ENCODE data around the gene LPCAT4. TPM values are rescaled to one million over a fixed set of nuclear protein-coding genes. Genes with fewer than 3 reads are reported as not detected.
"Not testable (repeated sequence)": the region's sequence is repeated elsewhere in the genome, so short reads cannot be mapped to it uniquely, and the experiment has no call there.

Gene LPCAT4
- polyA plus RNA-seq, 1 of the 3 experiments (the other 2 are of a cell fraction), result 88.4 TPM

GRCh38 chr15:34376856-34377255, 9.9 kb upstream of the LPCAT4 start:
- 77% methylated on average over 2 of the region's 2 CpGs for WGBS (ENCODE audit: low lambda C conversion rate)
- Histone ChIP-seq H3F3A (replicated peaks; ENCODE audit: insufficient read depth) (peaks cover 3% of the 10 kb centered on the region), H3K4me3 (ENCODE audit: low read depth in 2 of 2, low read length in 1 of 2) (no peak overlapping the region), H3K9me3 (no peaks in the 10 kb centered on the region), H3K36me3 (replicated peaks in 1 of 2; ENCODE audit: control insufficient read depth in 1 of 2, insufficient read depth in 2 of 2, low read length in 1 of 2) (no peaks in the 10 kb centered on the region), H3K4me1 (ENCODE audit: control insufficient read depth in 1 of 2, insufficient read depth in 2 of 2, low read depth in 1 of 2, low read length in 1 of 2) (no peaks in the 10 kb centered on the region), H3K9ac (no peak overlapping the region), H3K79me2 (ENCODE audit: insufficient read depth) (no peaks in the 10 kb centered on the region), H3K27me3 (ENCODE audit: insufficient read depth) (no peaks in the 10 kb centered on the region), H3K9me2 (no peaks in the 10 kb centered on the region), H4K20me1 (ENCODE audit: insufficient read depth) (no peaks in the 10 kb centered on the region), H2AFZ (ENCODE audit: low read depth) (no peak overlapping the region), H3K4me2 (no peak overlapping the region), H3K27ac (ENCODE audit: low read depth in 2 of 2, low read length in 1 of 2) (no peak overlapping the region)
- ChIA-PET POLR2A (no interaction called here), CTCF (no interaction called here)
- no peak for DNase-seq
- TF ChIP-seq CHD2 (IDR thresholded peaks at IDR 0.05; ENCODE audit: low read length, partially characterized antibody), result no peak
- TF ChIP-seq IRF3 (IDR thresholded peaks at IDR 0.05; ENCODE audit: low read depth, low read length), result no peak
- no peak for TF ChIP-seq NFIC (IDR thresholded peaks at IDR 0.05; ENCODE audit: borderline replicate concordance)
- TF ChIP-seq JUND (IDR thresholded peaks at IDR 0.05), result no peak
- TF ChIP-seq MAX (IDR thresholded peaks at IDR 0.05; ENCODE audit: low read depth), result no peak
- TF ChIP-seq POLR2AphosphoS5 (IDR thresholded peaks at IDR 0.05; ENCODE audit: low read depth, low read length), result no peak
- no peak for TF ChIP-seq FOSL2 (IDR thresholded peaks at IDR 0.05; ENCODE audit: borderline replicate concordance, low read depth)

GRCh38 chr15:34375541-34375940, 8.5 kb upstream of the LPCAT4 start:
- H3K9me3 ChIP-seq; H3K9me2 ChIP-seq; POLR2A ChIA-PET; H3F3A ChIP-seq (replicated peaks; ENCODE audit: insufficient read depth); H2AFZ ChIP-seq (ENCODE audit: low read depth); H3K27ac ChIP-seq (ENCODE audit: low read depth in 2 of 2, low read length in 1 of 2); H4K20me1 ChIP-seq (ENCODE audit: insufficient read depth); CTCF ChIA-PET; DNase-seq; H3K4me1 ChIP-seq (ENCODE audit: control insufficient read depth in 1 of 2, insufficient read depth in 2 of 2, low read depth in 1 of 2, low read length in 1 of 2); H3K9ac ChIP-seq; H3K36me3 ChIP-seq (replicated peaks in 1 of 2; ENCODE audit: control insufficient read depth in 1 of 2, insufficient read depth in 2 of 2, low read length in 1 of 2); H3K27me3 ChIP-seq (ENCODE audit: insufficient read depth); H3K79me2 ChIP-seq (ENCODE audit: insufficient read depth); H3K4me2 ChIP-seq; H3K4me3 ChIP-seq (ENCODE audit: low read depth in 2 of 2, low read length in 1 of 2): not testable (repeated sequence)
- WGBS (ENCODE audit: low lambda C conversion rate), result 88% methylated on average over 1 of the region's 2 CpGs

- Histone ChIP-seq H3K9me3 (no peaks in the 10 kb centered on the region), H3K9ac (no peak overlapping the region), H3K27me3 (ENCODE audit: insufficient read depth) (no peaks in the 10 kb centered on the region), H3K9me2 (no peaks in the 10 kb centered on the region), H2AFZ (ENCODE audit: low read depth) (no peak overlapping the region), H3K4me1 (ENCODE audit: control insufficient read depth in 1 of 2, insufficient read depth in 2 of 2, low read depth in 1 of 2, low read length in 1 of 2) (no peaks in the 10 kb centered on the region), H3K36me3 (replicated peaks in 1 of 2; ENCODE audit: control insufficient read depth in 1 of 2, insufficient read depth in 2 of 2, low read length in 1 of 2) (no peaks in the 10 kb centered on the region), H4K20me1 (ENCODE audit: insufficient read depth) (no peaks in the 10 kb centered on the region), H3F3A (replicated peaks; ENCODE audit: insufficient read depth) (peaks cover 3% of the 10 kb centered on the region), H3K4me3 (ENCODE audit: low read depth in 2 of 2, low read length in 1 of 2) (no peak overlapping the region), H3K79me2 (ENCODE audit: insufficient read depth) (no peaks in the 10 kb centered on the region), H3K4me2 (no peak overlapping the region), H3K27ac (ENCODE audit: low read depth in 2 of 2, low read length in 1 of 2) (no peak overlapping the region)
- POLR2A ChIA-PET, result no interaction called here
- CTCF ChIA-PET, result no interaction called here
- 80% methylated on average over 2 of the region's 2 CpGs for WGBS (ENCODE audit: low lambda C conversion rate)
- no peak for DNase-seq
- TF ChIP-seq FOXJ3 (CRISPR knock-in tag; IDR thresholded peaks at IDR 0.05), result no peak
- no peak for TF ChIP-seq PBX3 (IDR thresholded peaks at IDR 0.05)
- no peak for TF ChIP-seq RCOR1 (IDR thresholded peaks at IDR 0.05; ENCODE audit: low read length)
- TF ChIP-seq RXRA (IDR thresholded peaks at IDR 0.05; ENCODE audit: borderline replicate concordance, low read depth), result no peak
- TF ChIP-seq ELF1 (IDR thresholded peaks at IDR 0.05), result no peak
- TF ChIP-seq GATA2 (CRISPR knock-in tag; IDR thresholded peaks at IDR 0.05), result no peak
- no peak for TF ChIP-seq RAD21 (IDR thresholded peaks at IDR 0.05; ENCODE audit: low read length)
- no peak for TF ChIP-seq FOSL2 (IDR thresholded peaks at IDR 0.05; ENCODE audit: borderline replicate concordance, low read depth)
- TF ChIP-seq CHD2 (IDR thresholded peaks at IDR 0.05; ENCODE audit: low read length, partially characterized antibody), result no peak
- no peak for TF ChIP-seq MXI1 (IDR thresholded peaks at IDR 0.05; ENCODE audit: low read depth, low read length)
- no peak for TF ChIP-seq SMC3 (IDR thresholded peaks at IDR 0.05; ENCODE audit: low read depth, low read length)
- TF ChIP-seq MEF2A (IDR thresholded peaks at IDR 0.05; ENCODE audit: borderline replicate concordance, low read depth), result no peak
- TF ChIP-seq REST (IDR thresholded peaks at IDR 0.05; ENCODE audit: low read depth, low read length), result no peak
- no peak for TF ChIP-seq FOXM1 (IDR thresholded peaks at IDR 0.05; ENCODE audit: low read depth)
Observed at GRCh38 chr15:34374816-34375215, 7.8 kb upstream of the LPCAT4 start.

Measured in SK-N-SH (cell line).